ENCODE data around the gene CD79B.

CD79B gene

GRCh38 chr17:63950940-63951907 is 19.1 kb upstream of the CD79B start:
- DNase-seq (ENCODE audit: low read depth): no peak

GRCh38 chr17:63949576-63950250 is 17.6 kb upstream of the CD79B start:
- no peak for DNase-seq (ENCODE audit: low read depth)

GRCh38 chr17:63948521-63948920 is 16.4 kb upstream of the CD79B start:
- DNase-seq (ENCODE audit: low read depth): no peak

GRCh38 chr17:63947711-63948330 is 15.7 kb upstream of the CD79B start:
- DNase-seq (ENCODE audit: low read depth): no peak

GRCh38 chr17:63946440-63947363 is 14.6 kb upstream of the CD79B start:
- DNase-seq (ENCODE audit: low read depth): peak; percentile 45

- DNase-seq (ENCODE audit: low read depth): no peak
Observed at GRCh38 chr17:63945784-63946439, 13.8 kb upstream of the CD79B start.

- DNase-seq (ENCODE audit: low read depth): no peak
Observed at GRCh38 chr17:63944736-63945499, 12.8 kb upstream of the CD79B start.

GRCh38 chr17:63943745-63944144 is 11.6 kb upstream of the CD79B start:
- no peak for DNase-seq (ENCODE audit: low read depth)

GRCh38 chr17:63942309-63942985 is 10.3 kb upstream of the CD79B start:
- DNase-seq (ENCODE audit: low read depth): no peak

GRCh38 chr17:63941751-63942150 is 9.6 kb upstream of the CD79B start:
- DNase-seq (ENCODE audit: low read depth): no peak

GRCh38 chr17:63941162-63941561 is 9.0 kb upstream of the CD79B start:
- DNase-seq (ENCODE audit: low read depth): no peak

GRCh38 chr17:63940584-63940983 is 8.5 kb upstream of the CD79B start:
- DNase-seq (ENCODE audit: low read depth): no peak

- no peak for DNase-seq (ENCODE audit: low read depth)
Observed at GRCh38 chr17:63939884-63940283, 7.8 kb upstream of the CD79B start.

- DNase-seq (ENCODE audit: low read depth): no peak
Observed at GRCh38 chr17:63939401-63939800, 7.3 kb upstream of the CD79B start.

- DNase-seq (ENCODE audit: low read depth): no peak
Observed at GRCh38 chr17:63937920-63938319, 5.8 kb upstream of the CD79B start.

- DNase-seq (ENCODE audit: low read depth): no peak
Observed at GRCh38 chr17:63937319-63937718, 5.2 kb upstream of the CD79B start.

- no peak for DNase-seq (ENCODE audit: low read depth)
Observed at GRCh38 chr17:63934183-63935112, 2.3 kb upstream of the CD79B start.

- no peak for DNase-seq (ENCODE audit: low read depth)
Observed at GRCh38 chr17:63933598-63933997, 1.5 kb upstream of the CD79B start.

- DNase-seq (ENCODE audit: low read depth): no peak
Observed at GRCh38 chr17:63932721-63933120, 590 bp upstream of the CD79B start.
